K562 (cell line): ENCODE data around the gene MLLT3. TPM values are rescaled to one million over a fixed set of nuclear protein-coding genes. Genes with fewer than 3 reads are reported as not detected.

Experiments
- ATAC-seq: fragments of 200-7000 bp; cut with Tn5 transposase; 3 replicates; pipeline ENCODE4 v1.9.1; 2020; ENCODE audit warnings: moderate library complexity
- BruUV-seq: library from RNA; stranded (reverse); fragments of 400-500 nt; replicated peaks from 2 replicates; lab custom pipeline; 2021; lab: Mats Ljungman, UMichigan
- CTCF ChIA-PET: fragments of 300-600 bp; formaldehyde crosslinking; extraction: SDS; loops from one replicate; lab custom pipeline; 2021; ENCODE audit warnings: low intra/inter-chr PET ratio; lab: Yijun Ruan, JAX
- POLR2A ChIA-PET: fragments of 300-600, 350-650 bp; sonication (Branson Sonifier 250); formaldehyde crosslinking; extraction: SDS; loops from one replicate; lab custom pipeline; 2021; ENCODE audit warnings: antibody characterized with exemption, inconsistent platforms; lab: Yijun Ruan, JAX
- DNase-seq, 4 experiments: peaks; one replicate each; pipeline versions ENCODE4 v3.0.0 to v3.0.0-alpha.2; 2011 to 2018; ENCODE audit warnings: low spot score in 3 of 4, mixed read lengths in 3 of 4; ENCODE audit errors: extremely low read depth in 1 of 4
- FAIRE-seq: peaks from 2 replicates; lab custom pipeline; 2011; peaks lifted over from hg19 to GRCh38; lab: Jason Lieb, UNC
- H2AFZ ChIP-seq: 2 replicates; pipeline ENCODE4 v1.6.0; 2011; ENCODE audit warnings: low read depth, low read length, control low read depth, inconsistent platforms
- H3K27ac ChIP-seq: fragments of 200-600 bp; 3 replicates; pipeline ENCODE4 v1.8.0; 2011; ENCODE audit warnings: low read depth, mild to moderate bottlenecking, control low read depth, inconsistent platforms, low read length, moderate library complexity, mixed read lengths; ENCODE audit errors: extremely low read depth
- H3K27me3 ChIP-seq, 2 experiments: fragments of 300-600 bp in 1 of 2; 2 replicates in 1 of 2; 3 replicates in 1 of 2; pipeline versions ENCODE4 v1.6.0 to v1.8.0; 2011; ENCODE audit warnings: inconsistent platforms in 2 of 2, low read length in 2 of 2, mild to moderate bottlenecking in 1 of 2, mixed read lengths in 1 of 2, moderate library complexity in 1 of 2; ENCODE audit not compliant: control insufficient read depth in 2 of 2, insufficient read depth in 2 of 2
- H3K36me3 ChIP-seq: fragments of 300-600 bp; 3 replicates; pipeline ENCODE4 v1.8.0; 2011; ENCODE audit warnings: mild to moderate bottlenecking, low read length, inconsistent platforms; ENCODE audit not compliant: control insufficient read depth, insufficient read depth
- H3K4me1 ChIP-seq, 2 experiments: fragments of 200-600 bp in 1 of 2; replicated peaks in 1 of 2; 2 replicates in 1 of 2; 3 replicates in 1 of 2; pipeline versions ENCODE4 v1.5.1 to v1.8.0; 2011; ENCODE audit warnings: inconsistent platforms in 2 of 2, low read length in 2 of 2, mild to moderate bottlenecking in 1 of 2, mixed read lengths in 1 of 2, moderate library complexity in 1 of 2; ENCODE audit not compliant: control insufficient read depth in 2 of 2, insufficient read depth in 2 of 2
- H3K4me2 ChIP-seq: 2 replicates; pipeline ENCODE4 v1.6.1; 2011; ENCODE audit warnings: low read length, control low read depth, inconsistent platforms, mixed read lengths; ENCODE audit not compliant: insufficient read depth
- H3K4me3 ChIP-seq: fragments of 200-600 bp; sonication (generic), shearing (Covaris generic); 2 replicates; pipeline ENCODE4 v1.5.1; 2016; ENCODE audit warnings: control low read depth, inconsistent platforms
- H3K79me2 ChIP-seq: fragments of 200-600 bp; 3 replicates; pipeline ENCODE4 v1.8.0; 2011; ENCODE audit warnings: low read length, inconsistent platforms; ENCODE audit not compliant: control insufficient read depth, insufficient read depth
- H3K9ac ChIP-seq, 2 experiments: 2 replicates each; pipeline versions ENCODE4 v1.6.0 to v1.6.1; 2011; ENCODE audit warnings: low read depth in 2 of 2, low read length in 2 of 2, control low read depth in 1 of 2, inconsistent platforms in 1 of 2, mild to moderate bottlenecking in 1 of 2, mixed read lengths in 1 of 2; ENCODE audit not compliant: insufficient read depth in 1 of 2
- H3K9me1 ChIP-seq: one replicate; pipeline ENCODE4 v1.6.0; 2011; ENCODE audit warnings: inconsistent platforms, mild to moderate bottlenecking, low read length, moderate library complexity; ENCODE audit not compliant: control insufficient read depth, insufficient read depth
- H3K9me3 ChIP-seq: replicated peaks from 2 replicates; pipeline ENCODE4 v1.5.1; 2011; ENCODE audit warnings: low read depth, low read length, inconsistent platforms; ENCODE audit not compliant: control insufficient read depth, insufficient read depth
- H4K20me1 ChIP-seq: replicated peaks from 2 replicates; pipeline ENCODE4 v1.6.1; 2011; ENCODE audit warnings: low read length, inconsistent platforms, mixed read lengths; ENCODE audit not compliant: control insufficient read depth, insufficient read depth
- CHD2 ChIP-seq: IDR thresholded peaks from 2 replicates; pipeline ENCODE4 v1.6.1; 2011; ENCODE audit warnings: low read depth, low read length
- HMG20B ChIP-seq: fragments of 250-450 bp; sonication (Bioruptor Pico); IDR thresholded peaks from 2 replicates; pipeline ENCODE4 v1.5.0; 2021; ENCODE audit warnings: mild to moderate bottlenecking
- JUND ChIP-seq, 2 experiments: IDR thresholded peaks; 2 replicates in 1 of 2; 3 replicates in 1 of 2; pipeline ENCODE4 v1.6.1; 2011; ENCODE audit warnings: borderline replicate concordance in 2 of 2, low read depth in 2 of 2, low read length in 2 of 2, improper control_type of control experiment in 1 of 2, missing biosample characterization in 1 of 2, missing genetic modification characterization in 1 of 2, missing genetic modification reagents in 1 of 2
- NONO ChIP-seq, 2 experiments: fragments of 200-400 bp in 1 of 2; fragments of 450-650 bp in 1 of 2; formaldehyde crosslinking in 1 of 2; IDR thresholded peaks; 2 replicates each; pipeline ENCODE4 v1.6.1; 2017; ENCODE audit warnings: low read depth in 2 of 2, mild to moderate bottlenecking in 2 of 2, moderate library complexity in 2 of 2, low read length in 1 of 2
- POLR2AphosphoS5 ChIP-seq: IDR thresholded peaks from 2 replicates; pipeline ENCODE4 v1.6.1; 2011; ENCODE audit warnings: mild to moderate bottlenecking, low read depth, low read length, moderate library complexity; ENCODE audit not compliant: control insufficient read depth, insufficient read depth
- PYGO2 ChIP-seq: fragments of 450-650 bp; IDR thresholded peaks from 2 replicates; pipeline ENCODE4 v1.6.1; 2016; ENCODE audit warnings: mild to moderate bottlenecking, missing genetic modification characterization, moderate library complexity, missing compliant biosample characterization
- RBBP5 ChIP-seq: fragments of 200-600 bp; sonication (generic); IDR thresholded peaks from 2 replicates; pipeline ENCODE4 v1.6.1; 2012; ENCODE audit warnings: borderline replicate concordance, mild to moderate bottlenecking, low read length, control low read depth, inconsistent platforms; ENCODE audit not compliant: insufficient read depth, poor library complexity, severe bottlenecking
- RBM22 ChIP-seq: fragments of 200-400 bp; formaldehyde crosslinking; IDR thresholded peaks from 2 replicates; pipeline ENCODE4 v1.6.1; 2018; ENCODE audit warnings: low read length, low read depth; ENCODE audit not compliant: poor library complexity, severe bottlenecking
- ZNF699 ChIP-seq: fragments of 250-450 bp; sonication (Bioruptor Pico); IDR thresholded peaks from 2 replicates; pipeline ENCODE4 v1.8.0; 2021; ENCODE audit warnings: mild to moderate bottlenecking, moderate library complexity; ENCODE audit not compliant: insufficient replicate concordance
- WGBS: fragments of 100-300 bp; shearing (Covaris generic); methylation state at CpG from one replicate; pipeline ENCODE4 v1.1.6; 2016; ENCODE audit warnings: low coverage, mixed read lengths; ENCODE audit not compliant: insufficient coverage; ENCODE audit errors: missing lambda C conversion rate; 5-methylcytosine and 5-hydroxymethylcytosine counted together
- in situ Hi-C: fragments of 300-500 bp; cut with MboI; formaldehyde crosslinking; loops from 4 replicates; pipeline ENCODE4 v1.15.0; 2018; ENCODE audit warnings: inconsistent platforms, mixed read lengths
- intact Hi-C: fragments of 100-400 bp; cut with micrococcal nuclease; formaldehyde crosslinking; loops from 2 replicates; pipeline ENCODE4 v1.14.2; 2022
- polyA plus RNA-seq, 8 experiments: library from polyadenylated mRNA; depleted of rRNA in 4 of 8; stranded (reverse) in 5 of 8; unstranded in 3 of 8; fragments of >200 nt; fragmentation: Nextera tagmentation in 2 of 8; fragmentation: Illumina TruSeq in 1 of 8; extraction: Ambion mirVana in 2 of 8; extraction: Trizol in 1 of 8; gene quantifications; 2 replicates each; pipeline versions ENCODE4 v1.2.1 to v1.2.3, GENCODE V29; 2011 to 2014; ENCODE audit warnings: inconsistent platforms in 1 of 8, missing spikeins in 1 of 8
- total RNA-seq, 7 experiments: library from RNA; depleted of rRNA in 6 of 7; stranded (reverse); fragments of >200 nt in 6 of 7; fragmentation: Illumina TruSeq in 2 of 7; extraction: Trizol in 2 of 7; gene quantifications; 2 replicates each; pipeline versions ENCODE4 v1.2.1 to v1.2.3, GENCODE V29; 2011 to 2021; ENCODE audit warnings: low replicate concordance in 1 of 7

The MLLT3 gene
- total and polyA plus RNA-seq, 9 of the 15 experiments (the other 6 are each of a cell fraction or from before 2014, with no cell fraction given): 0.07 to 0.42 (median 0.22) TPM; not detected in 4

GRCh38 chr9:20319641-20320337, 302.5 kb downstream of the MLLT3 start:
- Histone ChIP-seq H3K4me2 (no peak overlapping the region), H3K27me3 (no peaks in the 10 kb centered on the region), H3K79me2 (no peaks in the 10 kb centered on the region), H3K9ac (no peak overlapping the region), H3K36me3 (no peaks in the 10 kb centered on the region), H3K27ac (no peak overlapping the region), H3K4me3 (no peak overlapping the region), H3K9me1 (no peaks in the 10 kb centered on the region), H3K9me3 (no peaks in the 10 kb centered on the region), H2AFZ (no peak overlapping the region), H4K20me1 (no peaks in the 10 kb centered on the region), H3K4me1 (no peaks in the 10 kb centered on the region)
- no peak for FAIRE-seq
- in situ Hi-C loops: no loop called here
- intact Hi-C loops: no loop called here
- no peak for DNase-seq
- POLR2A ChIA-PET: no interaction called here
- TF ChIP-seq HMG20B (CRISPR knock-in tag) (no peak), RBBP5 (no peak), JUND (IDR thresholded peaks at IDR 0.05; ENCODE audit: borderline replicate concordance, low read depth, low read length) (no peak), JUND (tag; IDR thresholded peaks at IDR 0.05; ENCODE audit: borderline replicate concordance, low read depth, low read length) (no peak), RBM22 (no peak), CHD2 (no peak), ZNF699 (CRISPR knock-in tag) (no peak), PYGO2 (tag) (no peak), POLR2AphosphoS5 (no peak), NONO (IDR thresholded peaks at IDR 0.05; ENCODE audit: low read depth in 2 of 2, low read length in 1 of 2) (no peak)
- no TSS peak for BruUV-seq
- ATAC-seq: no peak
- WGBS: 0% methylated on average over 6 of the region's 7 CpGs
- CTCF ChIA-PET: no interaction called here
